NCI-H748 (cell line): Measurements from ENCODE around the gene ATP8B4.
A peak's percentile ranks its signal among the peaks of the same experiment; 100 is the strongest.

Source experiments
- DNase-seq: peaks from one replicate; lab custom pipeline; 2025; ENCODE audit not compliant: unreplicated experiment; lab: John Stamatoyannopoulos, UW

The ATP8B4 gene

DNA sequence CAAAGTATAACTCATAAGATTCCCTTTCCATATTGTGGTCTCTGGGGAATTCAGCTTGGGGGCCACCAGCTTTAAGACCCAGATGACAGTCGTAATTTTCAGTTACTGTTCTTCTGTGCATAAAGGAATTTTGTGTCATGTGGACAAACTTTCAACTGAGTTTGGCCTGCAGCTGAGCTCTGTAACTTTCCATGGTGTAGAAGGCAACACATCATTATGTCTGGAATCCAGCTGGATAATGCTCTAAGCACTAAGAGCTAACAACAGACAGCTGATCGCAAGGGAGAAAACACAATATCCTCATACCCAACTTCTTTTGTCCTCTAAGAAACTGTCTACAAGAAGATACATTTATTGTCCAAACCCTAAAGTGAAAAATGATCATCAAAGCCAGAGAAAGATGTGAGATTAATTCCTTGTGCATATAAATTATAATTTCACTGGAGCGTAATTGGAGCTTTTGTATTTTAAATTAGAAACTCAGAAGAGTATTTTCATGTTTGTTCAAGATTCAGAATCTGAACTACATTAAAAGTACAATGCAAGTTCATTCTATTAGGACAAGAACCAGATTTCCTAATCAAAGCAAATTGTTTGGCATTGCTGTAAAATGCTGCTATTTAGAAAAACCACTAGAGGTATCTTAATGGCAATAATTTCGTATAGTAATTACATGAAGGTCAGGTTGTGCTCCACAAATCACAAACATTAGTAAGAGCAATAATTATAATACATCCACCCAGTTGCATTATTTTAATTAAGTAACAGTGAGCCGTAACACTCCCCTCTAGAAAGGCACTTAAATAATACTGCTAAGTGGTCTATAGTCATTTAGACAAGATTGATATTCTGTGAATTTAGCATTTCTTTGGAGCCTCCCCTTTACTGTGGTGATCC is 218.8 kb downstream of the ATP8B4 start:
- DNase-seq: no peak

- DNase-seq: no peak
Observed at GRCh38 chr15:49898575-49899283, 220.3 kb downstream of the ATP8B4 start.

GRCh38 chr15:49898097-49898496 is 220.9 kb downstream of the ATP8B4 start:
- peak; percentile 10 for DNase-seq

GRCh38 chr15:49895347-49896223 is 223.4 kb downstream of the ATP8B4 start:
- no peak for DNase-seq

DNA sequence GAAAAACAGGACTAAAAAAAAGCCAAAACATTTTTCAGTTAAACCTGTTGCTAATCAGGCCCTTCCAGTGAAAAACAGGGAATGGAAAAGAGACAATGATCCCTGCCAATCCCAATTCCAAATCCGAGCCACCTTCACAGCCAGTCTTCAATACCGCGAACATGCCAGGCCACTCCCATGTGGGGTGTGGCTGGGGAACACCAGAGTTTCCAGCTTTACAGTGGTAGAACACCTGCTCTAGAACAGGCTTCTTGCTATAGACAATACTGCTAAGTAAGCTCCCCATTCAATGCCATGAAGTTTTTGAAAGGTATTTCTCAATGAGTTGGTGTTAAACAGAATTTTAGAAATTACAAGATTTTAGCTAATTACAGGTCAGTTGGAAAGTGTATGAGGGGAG is 228.3 kb downstream of the ATP8B4 start:
- DNase-seq: no peak

- DNase-seq: no peak
Observed at GRCh38 chr15:49889536-49889935, 229.5 kb downstream of the ATP8B4 start.

DNA sequence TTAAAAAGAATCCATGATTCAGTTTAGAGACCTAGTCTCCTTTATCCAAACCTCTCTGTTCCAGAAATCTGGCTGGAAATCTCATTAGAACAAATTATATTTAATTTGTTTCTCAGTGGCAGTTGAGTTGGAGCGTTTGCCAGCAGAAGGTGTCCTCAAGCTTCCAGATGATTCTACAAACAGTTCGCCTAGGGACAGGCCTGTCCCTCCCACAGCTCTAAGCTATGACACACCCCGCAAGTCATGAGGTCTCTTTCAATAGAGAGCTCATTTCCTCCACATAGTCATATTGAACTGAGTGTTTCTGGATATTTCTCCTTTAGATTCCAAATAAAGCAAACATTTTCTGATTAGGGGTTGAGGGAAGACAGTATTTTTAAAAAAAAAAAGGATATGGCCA is 230.3 kb downstream of the ATP8B4 start:
- no peak for DNase-seq

DNA sequence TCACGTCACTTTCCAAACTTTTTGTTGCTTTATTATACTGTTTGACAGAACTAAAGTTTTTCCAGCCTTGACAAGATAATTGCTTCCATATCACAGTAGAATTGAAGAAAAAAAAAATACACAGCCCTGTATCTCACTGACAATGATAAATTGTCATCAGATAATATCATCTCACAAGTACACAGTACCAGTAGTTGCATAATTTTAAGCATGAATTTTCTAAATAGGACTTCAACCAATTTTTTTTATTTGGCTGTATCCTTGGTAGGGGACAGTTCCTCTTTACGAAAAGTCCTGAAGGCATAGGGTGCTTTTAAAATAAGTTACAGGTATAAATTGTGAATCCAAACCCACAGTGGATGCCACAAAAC is 230.7 kb downstream of the ATP8B4 start:
- DNase-seq: no peak

- no peak for DNase-seq
Observed at GRCh38 chr15:49887659-49888322, 231.2 kb downstream of the ATP8B4 start.

DNA sequence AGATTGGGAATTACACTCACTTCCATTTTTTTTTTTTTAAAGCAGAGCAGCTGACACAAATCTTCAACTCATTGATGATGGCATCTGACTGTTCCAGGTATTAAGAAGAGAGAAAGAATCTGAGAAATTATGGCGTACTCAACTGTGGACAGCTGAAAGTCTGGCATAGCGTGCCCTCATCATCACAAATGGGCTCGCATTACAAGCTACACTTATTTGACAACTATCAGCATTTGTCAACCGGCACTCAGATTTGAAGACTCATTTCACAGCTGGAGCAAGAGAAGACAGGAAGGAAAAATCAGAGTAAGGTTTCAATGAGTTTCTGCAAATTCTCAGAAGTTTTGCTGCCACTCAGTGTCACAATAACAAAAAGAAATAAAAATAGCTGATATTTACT is 235.9 kb downstream of the ATP8B4 start:
- no peak for DNase-seq

GRCh38 chr15:49881866-49882265 is 237.2 kb downstream of the ATP8B4 start:
- DNase-seq: no peak

DNA sequence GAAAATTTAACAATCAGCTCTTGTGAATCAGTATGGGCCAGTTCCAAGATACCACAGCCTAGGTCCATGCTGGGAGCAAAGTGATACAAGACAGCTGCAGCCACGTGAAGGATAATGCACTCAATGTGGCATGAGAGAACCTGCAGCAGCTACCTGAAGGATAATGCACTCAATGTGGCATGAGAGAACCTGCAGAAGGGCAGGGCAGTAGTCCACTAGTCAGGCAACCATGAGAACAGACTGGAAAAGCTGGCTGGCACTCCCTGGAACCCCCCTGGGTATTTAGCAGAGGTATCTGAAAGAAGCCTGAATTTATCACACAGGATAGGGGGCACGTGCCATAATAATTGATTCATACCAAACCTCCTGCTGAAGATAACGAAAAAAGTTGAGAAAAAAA is 237.6 kb downstream of the ATP8B4 start:
- DNase-seq: no peak

GRCh38 chr15:49877873-49878521 is 241.0 kb downstream of the ATP8B4 start:
- no peak for DNase-seq

GRCh38 chr15:49877117-49877872 is 241.7 kb downstream of the ATP8B4 start:
- DNase-seq: no peak

DNA sequence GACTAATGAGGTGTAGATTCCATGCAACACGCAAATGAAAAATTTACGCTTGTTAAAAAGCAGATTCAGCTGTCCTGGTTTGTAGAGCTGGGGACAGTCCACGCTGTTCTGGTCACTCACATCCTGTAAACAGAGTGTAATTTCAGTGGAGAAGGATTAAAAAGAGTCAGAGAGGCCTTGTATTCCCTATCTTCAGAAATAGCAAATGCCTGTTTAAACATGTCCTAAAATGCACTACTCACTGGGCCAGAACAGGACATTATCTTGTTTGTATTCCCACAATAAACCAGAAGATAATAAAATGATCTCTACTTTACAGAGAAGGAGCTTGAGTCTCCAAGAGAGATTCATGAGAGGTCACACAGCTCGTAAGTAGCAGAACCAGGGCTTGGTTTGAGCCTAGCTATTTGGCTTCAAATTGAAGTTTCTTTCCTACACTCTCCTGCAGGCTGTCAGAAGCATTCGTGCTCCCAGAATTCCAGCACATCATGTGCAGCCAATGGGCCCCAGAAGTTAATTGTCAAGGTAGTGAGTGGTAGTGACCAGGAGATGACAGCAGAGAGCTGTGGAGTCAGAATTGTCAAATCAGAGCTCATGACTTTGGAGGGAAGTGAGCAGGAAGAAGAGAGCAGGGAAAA is 242.5 kb downstream of the ATP8B4 start:
- DNase-seq: no peak

GRCh38 chr15:49875392-49875791 is 243.6 kb downstream of the ATP8B4 start:
- DNase-seq: no peak

DNA sequence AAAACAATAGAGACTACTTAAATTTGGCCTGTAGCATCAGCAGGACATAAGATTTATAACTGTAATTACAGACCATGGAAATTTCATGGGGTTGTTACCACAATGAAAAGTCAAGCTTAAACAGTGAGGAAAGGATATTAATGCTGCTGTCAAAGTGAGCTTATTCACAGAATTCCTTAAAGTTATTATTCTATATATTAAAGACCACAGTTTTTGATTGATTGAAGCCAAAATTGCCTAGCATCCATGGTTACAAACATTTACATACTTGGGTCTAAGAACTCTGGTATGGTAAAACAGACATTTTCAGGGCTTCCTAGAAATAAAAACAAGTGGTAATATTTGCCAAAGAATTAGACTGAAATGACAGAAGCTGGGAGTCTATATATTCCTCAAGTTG is 248.6 kb downstream of the ATP8B4 start:
- DNase-seq: no peak

DNA sequence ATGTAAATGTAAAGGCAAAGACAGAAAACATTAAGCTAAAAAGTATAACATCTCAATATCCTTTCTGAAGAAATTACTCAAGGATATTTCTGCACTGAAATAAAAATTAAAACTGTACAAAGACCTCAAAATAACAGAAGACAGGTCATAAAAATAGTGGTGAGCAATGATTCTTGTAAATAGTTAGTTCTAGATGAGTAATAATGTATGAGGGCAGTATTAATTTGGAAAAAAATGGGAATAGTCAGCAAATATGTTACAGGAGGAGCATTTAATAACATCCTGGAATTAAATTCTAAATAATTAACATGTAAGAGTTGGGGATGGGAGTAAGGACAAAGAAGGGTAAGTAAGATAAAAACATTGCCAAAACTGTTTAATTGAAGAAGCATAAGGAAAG is 250.7 kb downstream of the ATP8B4 start:
- no peak for DNase-seq
